Hepatocyte (in vitro differentiated cells): ENCODE data around the gene PPFIA2.

ENCODE experiments used
- EZH2 ChIP-seq: fragments of 200-600 bp; sonication (generic); IDR thresholded peaks from 2 replicates; pipeline ENCODE4 v1.6.1; 2016; ENCODE audit warnings: antibody characterized with exemption, mild to moderate bottlenecking, borderline replicate concordance
- TF ChIP-seq, protein P1 (sequence below): fragments of 200-600 bp; sonication (generic); IDR thresholded peaks from 2 replicates; pipeline ENCODE4 v1.5.1; 2016; ENCODE audit warnings: antibody characterized with exemption, mild to moderate bottlenecking; ENCODE audit not compliant: poor library complexity

DNA sequence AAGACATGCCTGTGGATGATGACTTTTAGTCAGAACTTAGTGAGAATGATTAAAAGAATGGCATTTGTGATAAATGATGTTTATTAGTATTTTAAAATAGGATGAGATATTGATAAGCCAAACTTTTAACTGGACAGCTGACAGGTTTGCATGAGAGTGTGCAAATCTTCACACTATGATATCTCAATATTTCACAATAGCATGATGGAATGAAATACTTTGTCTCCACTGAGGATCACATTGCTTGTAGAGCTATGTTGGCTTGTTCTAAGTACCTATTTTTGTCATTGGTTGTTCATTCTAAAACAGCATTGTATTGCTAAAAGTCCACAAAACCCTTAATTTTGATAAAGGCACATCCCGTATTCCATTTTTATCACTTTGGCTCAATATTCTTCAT, 359.1 kb downstream of the PPFIA2 start:
- TF ChIP-seq, protein P1, sequence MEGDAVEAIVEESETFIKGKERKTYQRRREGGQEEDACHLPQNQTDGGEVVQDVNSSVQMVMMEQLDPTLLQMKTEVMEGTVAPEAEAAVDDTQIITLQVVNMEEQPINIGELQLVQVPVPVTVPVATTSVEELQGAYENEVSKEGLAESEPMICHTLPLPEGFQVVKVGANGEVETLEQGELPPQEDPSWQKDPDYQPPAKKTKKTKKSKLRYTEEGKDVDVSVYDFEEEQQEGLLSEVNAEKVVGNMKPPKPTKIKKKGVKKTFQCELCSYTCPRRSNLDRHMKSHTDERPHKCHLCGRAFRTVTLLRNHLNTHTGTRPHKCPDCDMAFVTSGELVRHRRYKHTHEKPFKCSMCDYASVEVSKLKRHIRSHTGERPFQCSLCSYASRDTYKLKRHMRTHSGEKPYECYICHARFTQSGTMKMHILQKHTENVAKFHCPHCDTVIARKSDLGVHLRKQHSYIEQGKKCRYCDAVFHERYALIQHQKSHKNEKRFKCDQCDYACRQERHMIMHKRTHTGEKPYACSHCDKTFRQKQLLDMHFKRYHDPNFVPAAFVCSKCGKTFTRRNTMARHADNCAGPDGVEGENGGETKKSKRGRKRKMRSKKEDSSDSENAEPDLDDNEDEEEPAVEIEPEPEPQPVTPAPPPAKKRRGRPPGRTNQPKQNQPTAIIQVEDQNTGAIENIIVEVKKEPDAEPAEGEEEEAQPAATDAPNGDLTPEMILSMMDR = no peak
- no peak for TF ChIP-seq EZH2
